H1 (cell line): ENCODE measurements around the gene CTNNA3. TPM values are rescaled to one million over a fixed set of nuclear protein-coding genes. Genes with fewer than 3 reads are reported as not detected.

Experiments used
- CTCF ChIA-PET: fragments of 300-600 bp; sonication (Branson Sonifier 250); formaldehyde crosslinking; loops from one replicate; lab custom pipeline; 2021; ENCODE audit not compliant: partially characterized antibody; lab: Charles Lee
- POLR2A ChIA-PET: fragments of 300-600 bp; sonication (Branson Sonifier 250); formaldehyde crosslinking; loops from one replicate; lab custom pipeline; 2021; ENCODE audit warnings: inconsistent platforms; ENCODE audit not compliant: partially characterized antibody; lab: Charles Lee
- DNase-seq, 2 experiments: peaks; one replicate each; pipeline versions ENCODE4 v3.0.0 to v3.0.0-alpha.2; 2010 to 2022; ENCODE audit warnings: low spot score in 2 of 2, low read depth in 1 of 2, mixed read lengths in 1 of 2
- FAIRE-seq: peaks from 2 replicates; lab custom pipeline; 2011; peaks lifted over from hg19 to GRCh38; lab: Jason Lieb, UNC
- H2AFZ ChIP-seq: 2 replicates; pipeline ENCODE4 v1.8.1; 2012; ENCODE audit warnings: low read length, inconsistent platforms
- H2AK5ac ChIP-seq: 2 replicates; pipeline ENCODE4 v1.6.1; 2013; ENCODE audit warnings: low read depth, low read length
- H2BK120ac ChIP-seq: replicated peaks from 2 replicates; pipeline ENCODE3; 2013; ENCODE audit warnings: low read depth, low read length, inconsistent platforms
- H2BK12ac ChIP-seq: 2 replicates; pipeline ENCODE4 v1.6.1; 2013; ENCODE audit warnings: low read depth, low read length
- H2BK15ac ChIP-seq: 2 replicates; pipeline ENCODE4 v1.6.1; 2013; ENCODE audit warnings: low read length
- H2BK20ac ChIP-seq: 2 replicates; pipeline ENCODE4 v1.6.1; 2013; ENCODE audit warnings: low read length
- H2BK5ac ChIP-seq: 2 replicates; pipeline ENCODE4 v1.6.1; 2013; ENCODE audit warnings: low read depth, low read length
- H3K14ac ChIP-seq: 2 replicates; pipeline ENCODE4 v1.6.1; 2013; ENCODE audit warnings: inconsistent platforms; ENCODE audit not compliant: insufficient read length
- H3K18ac ChIP-seq: 2 replicates; pipeline ENCODE4 v1.6.1; 2013; ENCODE audit warnings: low read length; ENCODE audit errors: extremely low read depth
- H3K23ac ChIP-seq: 2 replicates; pipeline ENCODE4 v1.6.1; 2013; ENCODE audit warnings: inconsistent platforms; ENCODE audit not compliant: insufficient read length
- H3K23me2 ChIP-seq: 2 replicates; pipeline ENCODE4 v1.6.1; 2013; ENCODE audit warnings: low read depth, low read length
- H3K27ac ChIP-seq: 2 replicates; pipeline ENCODE4 v1.6.1; 2011; ENCODE audit warnings: low read depth, low read length, inconsistent platforms
- H3K27me3 ChIP-seq, 4 experiments: replicated peaks in 1 of 4; 1 replicate in 1 of 4; 2 replicates in 3 of 4; pipeline versions ENCODE4 v1.6.1 to v1.8.1; 2011 to 2013; ENCODE audit warnings: low read length in 3 of 4, mild to moderate bottlenecking in 3 of 4, inconsistent platforms in 2 of 4, mixed read lengths in 2 of 4, moderate library complexity in 1 of 4; ENCODE audit not compliant: control insufficient read depth in 3 of 4, insufficient read depth in 3 of 4; ENCODE audit errors: extremely low read depth in 1 of 4
- H3K36me3 ChIP-seq, 4 experiments: 2 replicates each; pipeline versions ENCODE4 v1.6.1 to v1.8.1; 2011 to 2013; ENCODE audit warnings: mild to moderate bottlenecking in 4 of 4, low read length in 3 of 4, moderate library complexity in 2 of 4, control low read depth in 1 of 4, inconsistent platforms in 1 of 4; ENCODE audit not compliant: insufficient read depth in 4 of 4, control insufficient read depth in 2 of 4
- H3K4ac ChIP-seq: replicated peaks from 2 replicates; pipeline ENCODE3; 2013; ENCODE audit warnings: low read length, low read depth, mixed read lengths, inconsistent platforms; ENCODE audit not compliant: insufficient read length
- H3K4me1 ChIP-seq, 4 experiments: replicated peaks in 1 of 4; 1 replicate in 1 of 4; 2 replicates in 3 of 4; pipeline versions ENCODE4 v1.6.1 to v1.8.1; 2011 to 2013; ENCODE audit warnings: low read length in 3 of 4, inconsistent platforms in 2 of 4, mixed read lengths in 1 of 4; ENCODE audit not compliant: insufficient read depth in 4 of 4, control insufficient read depth in 3 of 4
- H3K4me2 ChIP-seq, 2 experiments: 2 replicates each; pipeline versions ENCODE4 v1.6.1 to v1.8.1; 2011 to 2013; ENCODE audit warnings: low read depth in 2 of 2, low read length in 2 of 2, control low read depth in 1 of 2, inconsistent platforms in 1 of 2, mild to moderate bottlenecking in 1 of 2; ENCODE audit not compliant: insufficient read depth in 1 of 2
- H3K4me3 ChIP-seq, 4 experiments: fragments of 200-600, 300-600 bp in 1 of 4; sonication (generic), shearing (Covaris generic), sonication (Bioruptor Twin) in 1 of 4; 2 replicates each; pipeline versions ENCODE4 v1.5.1 to v1.8.1; 2011 to 2016; ENCODE audit warnings: low read length in 4 of 4, low read depth in 3 of 4, control low read depth in 2 of 4, inconsistent platforms in 2 of 4, mild to moderate bottlenecking in 2 of 4, mixed read lengths in 1 of 4, moderate library complexity in 1 of 4; ENCODE audit not compliant: insufficient read depth in 2 of 4; ENCODE audit errors: extremely low read depth in 1 of 4
- H3K56ac ChIP-seq: replicated peaks from 2 replicates; pipeline ENCODE3; 2013; ENCODE audit warnings: low read depth, mild to moderate bottlenecking, mixed read lengths, low read length, inconsistent platforms; ENCODE audit not compliant: insufficient read length
- H3K79me1 ChIP-seq: 2 replicates; pipeline ENCODE4 v1.6.1; 2013; ENCODE audit warnings: low read depth, low read length, control low read depth
- H3K79me2 ChIP-seq, 2 experiments: 2 replicates each; pipeline versions ENCODE4 v1.6.1 to v1.8.1; 2012 to 2013; ENCODE audit warnings: low read length in 2 of 2, mild to moderate bottlenecking in 2 of 2, inconsistent platforms in 1 of 2; ENCODE audit not compliant: insufficient read depth in 2 of 2, control insufficient read depth in 1 of 2
- H3K9ac ChIP-seq, 4 experiments: replicated peaks in 1 of 4; 1 replicate in 1 of 4; 2 replicates in 3 of 4; pipeline versions ENCODE4 v1.6.1 to v1.8.1; 2011 to 2013; ENCODE audit warnings: low read depth in 3 of 4, low read length in 3 of 4, control low read depth in 2 of 4, mild to moderate bottlenecking in 2 of 4, moderate library complexity in 2 of 4, inconsistent platforms in 1 of 4; ENCODE audit errors: extremely low read depth in 1 of 4
- H3K9me3 ChIP-seq, 2 experiments: 2 replicates each; pipeline versions ENCODE4 v1.6.1 to v1.8.1; 2012 to 2013; ENCODE audit warnings: mild to moderate bottlenecking in 2 of 2, moderate library complexity in 2 of 2, control low read depth in 1 of 2, inconsistent platforms in 1 of 2, low read depth in 1 of 2, low read length in 1 of 2, mixed read lengths in 1 of 2; ENCODE audit not compliant: insufficient read depth in 2 of 2
- H4K20me1 ChIP-seq, 2 experiments: replicated peaks in 1 of 2; 2 replicates each; pipeline versions ENCODE3 to v1.8.1; 2011 to 2013; ENCODE audit warnings: inconsistent platforms in 2 of 2, low read length in 2 of 2, mild to moderate bottlenecking in 1 of 2; ENCODE audit not compliant: insufficient read depth in 2 of 2, control insufficient read depth in 1 of 2
- H4K5ac ChIP-seq: 2 replicates; pipeline ENCODE4 v1.6.1; 2013; ENCODE audit warnings: low read length, low read depth, mixed read lengths, inconsistent platforms; ENCODE audit not compliant: insufficient read length
- H4K8ac ChIP-seq: 2 replicates; pipeline ENCODE4 v1.8.0; 2013; ENCODE audit warnings: mild to moderate bottlenecking, moderate library complexity, low read length, inconsistent platforms; ENCODE audit not compliant: insufficient read depth; ENCODE audit errors: extremely low read depth
- H4K91ac ChIP-seq: replicated peaks from 2 replicates; pipeline ENCODE3; 2013; ENCODE audit warnings: low read length, mixed read lengths, inconsistent platforms; ENCODE audit not compliant: insufficient read length
- BACH1 ChIP-seq: IDR thresholded peaks from 2 replicates; pipeline ENCODE4 v1.6.1; 2012; ENCODE audit warnings: low read length, improper control_type of control experiment
- CEBPB ChIP-seq: IDR thresholded peaks from 2 replicates; pipeline ENCODE4 v1.6.1; 2012; ENCODE audit warnings: low read depth, low read length
- CHD2 ChIP-seq: IDR thresholded peaks from 2 replicates; pipeline ENCODE4 v1.6.1; 2012; ENCODE audit warnings: low read length, improper control_type of control experiment
- CREB1 ChIP-seq: IDR thresholded peaks from 2 replicates; pipeline ENCODE4 v1.6.1; 2012; ENCODE audit warnings: inconsistent platforms
- E2F6 ChIP-seq: IDR thresholded peaks from 2 replicates; pipeline ENCODE4 v1.6.1; 2012; ENCODE audit warnings: inconsistent platforms
- HDAC2 ChIP-seq, 2 experiments: fragments of 300-600 bp in 1 of 2; sonication (generic) in 1 of 2; IDR thresholded peaks; 2 replicates each; pipeline ENCODE4 v1.6.1; 2011 to 2012; ENCODE audit warnings: low read depth in 2 of 2, low read length in 2 of 2, mild to moderate bottlenecking in 2 of 2, moderate library complexity in 2 of 2, borderline replicate concordance in 1 of 2, inconsistent platforms in 1 of 2
- HDAC6 ChIP-seq: IDR thresholded peaks from one replicate; pipeline ENCODE4 v1.7.1; 2012; ENCODE audit warnings: low read depth, mild to moderate bottlenecking, inconsistent platforms, low read length, moderate library complexity
- JUND ChIP-seq: IDR thresholded peaks from 2 replicates; pipeline ENCODE4 v1.6.1; 2011; ENCODE audit warnings: mild to moderate bottlenecking, improper control_type of control experiment, low read length
- KDM5A ChIP-seq: fragments of 200-600 bp; IDR thresholded peaks from 2 replicates; pipeline ENCODE4 v1.7.1; 2012; ENCODE audit warnings: mild to moderate bottlenecking, low read length, inconsistent platforms, mixed read lengths
- MAX ChIP-seq: IDR thresholded peaks from 2 replicates; pipeline ENCODE4 v1.6.1; 2012; ENCODE audit warnings: inconsistent platforms
- PHF8 ChIP-seq: fragments of 200-600 bp; sonication (generic); conservative IDR thresholded peaks from 2 replicates; pipeline ENCODE4 v1.7.1; 2012; ENCODE audit warnings: low read depth, mild to moderate bottlenecking, inconsistent platforms, low read length, moderate library complexity
- RFX5 ChIP-seq: IDR thresholded peaks from 2 replicates; pipeline ENCODE4 v1.6.1; 2011; ENCODE audit warnings: low read depth, low read length, improper control_type of control experiment, borderline replicate concordance
- SIX5 ChIP-seq: IDR thresholded peaks from 2 replicates; pipeline ENCODE4 v1.6.1; 2011; ENCODE audit warnings: mild to moderate bottlenecking, low read depth, low read length
- SP4 ChIP-seq: IDR thresholded peaks from 2 replicates; pipeline ENCODE4 v1.6.1; 2012; ENCODE audit warnings: low read length, inconsistent platforms
- TAF1 ChIP-seq: IDR thresholded peaks from 2 replicates; pipeline ENCODE4 v1.6.1; 2011; ENCODE audit warnings: mild to moderate bottlenecking, low read depth, low read length
- TEAD4 ChIP-seq: IDR thresholded peaks from 2 replicates; pipeline ENCODE4 v1.6.1; 2012; ENCODE audit warnings: low read depth, low read length, inconsistent platforms, mixed read lengths
- WGBS, 2 experiments: shearing (Covaris generic) in 1 of 2; methylation state at CpG; one replicate each; pipeline versions ENCODE4 v1.1.6 to v1.1.7; 2013 to 2015; ENCODE audit warnings: low lambda C conversion rate in 2 of 2, mixed read lengths in 2 of 2, inconsistent platforms in 1 of 2, low coverage in 1 of 2, missing lambda C conversion rate in 1 of 2; ENCODE audit not compliant: insufficient replicate concordance in 2 of 2, insufficient coverage in 1 of 2, insufficient read length in 1 of 2; ENCODE audit errors: extremely low coverage in 1 of 2, missing lambda C conversion rate in 1 of 2; 5-methylcytosine and 5-hydroxymethylcytosine counted together
- polyA plus RNA-seq, 7 experiments: library from polyadenylated mRNA; depleted of rRNA in 3 of 7; stranded (reverse) in 5 of 7; unstranded in 2 of 7; fragments of >200 nt in 5 of 7; fragments of 200-250 nt in 2 of 7; gene quantifications; 1 replicate in 5 of 7; 2 replicates in 1 of 7; 4 replicates in 1 of 7; pipeline versions ENCODE4 v1.2.1 to v1.2.3, GENCODE V29; 2011 to 2013; ENCODE audit warnings: missing spikeins in 2 of 7, mixed read lengths in 2 of 7
- total RNA-seq: library from RNA; stranded (reverse); fragmentation: NEBNext Ultra II Directional; extraction: Animal tissue kit (Norgen Biotek cat#: 25700); gene quantifications from 2 replicates; pipeline ENCODE4 v1.2.1, GENCODE V29; 2021

The CTNNA3 gene
- total and polyA plus RNA-seq, 2 of the 8 experiments (the other 6 are each of a cell fraction or from before 2014, with no cell fraction given): 1.3 to 1.5 TPM

GRCh38 chr10:67539312-67539711, 156.7 kb downstream of the CTNNA3 start:
- no peak overlapping the region for H3K4me2 ChIP-seq
- POLR2A ChIA-PET: no interaction called here
- FAIRE-seq: no peak
- H3K18ac ChIP-seq: no peak overlapping the region
- no peak overlapping the region for H3K4me3 ChIP-seq
- DNase-seq: no peak
- no peak overlapping the region for H3K4ac ChIP-seq
- no peaks in the 10 kb centered on the region for H3K36me3 ChIP-seq
- H3K27me3 ChIP-seq: no peaks in the 10 kb centered on the region
- H3K23ac ChIP-seq: no peak overlapping the region
- H3K9ac ChIP-seq: no peak overlapping the region
- H3K4me1 ChIP-seq: no peaks in the 10 kb centered on the region
- no peak overlapping the region for H2BK20ac ChIP-seq
- no peak overlapping the region for H2BK15ac ChIP-seq
- H4K20me1 ChIP-seq: no peaks in the 10 kb centered on the region
- CTCF ChIA-PET: no interaction called here
- no peak overlapping the region for H3K14ac ChIP-seq
- H3K56ac ChIP-seq: no peak overlapping the region
- no peak overlapping the region for H2BK5ac ChIP-seq
- no peak overlapping the region for H3K27ac ChIP-seq
- H3K9me3 ChIP-seq: no peaks in the 10 kb centered on the region
- no peak overlapping the region for H4K91ac ChIP-seq
- no peaks in the 10 kb centered on the region for H3K23me2 ChIP-seq
- no peak overlapping the region for H2BK120ac ChIP-seq
- no peak overlapping the region for H2BK12ac ChIP-seq
- H2AFZ ChIP-seq: no peak overlapping the region
- no peak overlapping the region for H2AK5ac ChIP-seq
- H4K8ac ChIP-seq: no peak overlapping the region
- no peak overlapping the region for H4K5ac ChIP-seq
- WGBS, 2 experiments: 89% methylated on average over 6 of the region's 6 CpGs; no CpG with 5 or more reads in 1 of the 2 experiments
- H3K79me1 ChIP-seq: no peaks in the 10 kb centered on the region
- H3K79me2 ChIP-seq: no peaks in the 10 kb centered on the region
- TF ChIP-seq SP4: no peak
- TF ChIP-seq RFX5: no peak
- TF ChIP-seq E2F6: no peak
- TF ChIP-seq PHF8: no peak
- no peak for TF ChIP-seq KDM5A
- TF ChIP-seq BACH1: no peak
- TF ChIP-seq CEBPB: no peak
- no peak for TF ChIP-seq CHD2
- TF ChIP-seq MAX: no peak
- no peak for TF ChIP-seq TAF1
- no peak for TF ChIP-seq HDAC6
- no peak for TF ChIP-seq TEAD4
- no peak for TF ChIP-seq CREB1
- TF ChIP-seq HDAC2 (IDR thresholded peaks at IDR 0.05; ENCODE audit: borderline replicate concordance in 1 of 2, low read depth in 2 of 2, low read length in 2 of 2): no peak
- no peak for TF ChIP-seq JUND
- TF ChIP-seq SIX5: no peak
